Activated T-cell treated with anti-CD3 and anti-CD28 coated beads, Interleukin-2, amount 50 U/mL, for 24 hours (primary cell): Measurements from ENCODE around the gene DYNLT1.

Source experiments
- DNase-seq: peaks from one replicate; pipeline ENCODE4 v3.0.0-alpha.2; 2020
- H3K27ac Mint-ChIP-seq: 2 replicates; pipeline ENCODE4 v1.8.0; 2020; ENCODE audit warnings: mild to moderate bottlenecking, mixed read lengths
- H3K27me3 Mint-ChIP-seq: 2 replicates; pipeline ENCODE4 v1.8.0; 2020; ENCODE audit warnings: mixed read lengths
- H3K36me3 Mint-ChIP-seq: 2 replicates; pipeline ENCODE4 v1.8.0; 2020; ENCODE audit warnings: low read depth, mixed read lengths
- H3K4me1 Mint-ChIP-seq: 2 replicates; pipeline ENCODE4 v1.8.0; 2020; ENCODE audit warnings: low read depth, mixed read lengths
- H3K4me3 Mint-ChIP-seq: 2 replicates; pipeline ENCODE4 v1.8.0; 2020; ENCODE audit warnings: mild to moderate bottlenecking, moderate library complexity, mixed read lengths
- H3K9me3 Mint-ChIP-seq: 2 replicates; pipeline ENCODE4 v1.8.0; 2020; ENCODE audit warnings: mixed read lengths

DYNLT1 gene

GRCh38 chr6:158591810-158592209, 52.7 kb downstream of the DYNLT1 start:
- H3K9me3 Mint-ChIP-seq: no peaks in the 10 kb centered on the region
- peaks cover 2% of the 10 kb centered on the region for H3K4me1 Mint-ChIP-seq
- no peak for DNase-seq
- H3K27me3 Mint-ChIP-seq: no peaks in the 10 kb centered on the region
- no peak overlapping the region for H3K4me3 Mint-ChIP-seq
- H3K27ac Mint-ChIP-seq: peak overlapping the region; percentile 58
- peaks cover 97% of the 10 kb centered on the region for H3K36me3 Mint-ChIP-seq

GRCh38 chr6:158591134-158591809, 53.3 kb downstream of the DYNLT1 start:
- Mint-ChIP-seq H3K27me3 (no peaks in the 10 kb centered on the region), H3K27ac (peak overlapping the region; percentile 58), H3K36me3 (peaks cover 97% of the 10 kb centered on the region), H3K4me3 (no peak overlapping the region), H3K4me1 (peaks cover 2% of the 10 kb centered on the region), H3K9me3 (no peaks in the 10 kb centered on the region)
- DNase-seq: no peak

- peaks cover 99% of the 10 kb centered on the region for H3K36me3 Mint-ChIP-seq
- peaks cover 2% of the 10 kb centered on the region for H3K4me1 Mint-ChIP-seq
- no peak overlapping the region for H3K4me3 Mint-ChIP-seq
- no peaks in the 10 kb centered on the region for H3K9me3 Mint-ChIP-seq
- H3K27me3 Mint-ChIP-seq: no peaks in the 10 kb centered on the region
- no peak for DNase-seq
- no peak overlapping the region for H3K27ac Mint-ChIP-seq
Observed at GRCh38 chr6:158589366-158589765, 55.2 kb downstream of the DYNLT1 start.

- Mint-ChIP-seq H3K4me3 (no peak overlapping the region), H3K36me3 (peaks cover 98% of the 10 kb centered on the region), H3K4me1 (peaks cover 2% of the 10 kb centered on the region)
Observed at GRCh38 chr6:158586652-158587051, 57.9 kb downstream of the DYNLT1 start.

More at GRCh38 chr6:158586652-158587051, 57.9 kb downstream of the DYNLT1 start:
- no peaks in the 10 kb centered on the region for H3K27me3 Mint-ChIP-seq
- DNase-seq: no peak
- H3K9me3 Mint-ChIP-seq: no peaks in the 10 kb centered on the region
- no peak overlapping the region for H3K27ac Mint-ChIP-seq
